HepG2 (cell line): ENCODE measurements around the gene PKD1L1. TPM values are rescaled to one million over a fixed set of nuclear protein-coding genes. Genes with fewer than 3 reads are reported as not detected.

ENCODE experiments used
- ATF4 ChIP-seq, 2 experiments: fragments of 450-650 bp in 1 of 2; sonication (generic) in 1 of 2; formaldehyde crosslinking; IDR thresholded peaks; 2 replicates each; pipeline versions ENCODE4 v1.5.0 to v1.8.0; 2020 to 2022; ENCODE audit warnings: mild to moderate bottlenecking in 1 of 2, missing genetic modification reagents in 1 of 2
- CC2D1A ChIP-seq: sonication (generic); formaldehyde crosslinking; IDR thresholded peaks from 2 replicates; pipeline ENCODE4 v1.8.1; 2023; ENCODE audit warnings: mild to moderate bottlenecking, missing genetic modification reagents
- CENPT ChIP-seq: sonication (generic); formaldehyde crosslinking; IDR thresholded peaks from 2 replicates; pipeline ENCODE4 v1.8.0; 2022; ENCODE audit warnings: low read depth, mild to moderate bottlenecking, moderate library complexity, missing genetic modification reagents
- CREB1 ChIP-seq, 2 experiments: fragments of 450-650 bp in 1 of 2; IDR thresholded peaks; 2 replicates each; pipeline ENCODE4 v1.6.1; 2016 to 2017; ENCODE audit warnings: control low read depth in 1 of 2, mild to moderate bottlenecking in 1 of 2, missing compliant biosample characterization in 1 of 2, missing genetic modification characterization in 1 of 2
- FOXC1 ChIP-seq: sonication (generic); formaldehyde crosslinking; IDR thresholded peaks from 2 replicates; pipeline ENCODE4 v1.8.0; 2022; ENCODE audit warnings: mild to moderate bottlenecking, missing genetic modification reagents, borderline replicate concordance
- FOXK2 ChIP-seq: fragments of 450-650 bp; IDR thresholded peaks from 2 replicates; pipeline ENCODE4 v1.6.1; 2016
- HMGXB3 ChIP-seq: sonication (generic); formaldehyde crosslinking; IDR thresholded peaks from 2 replicates; pipeline ENCODE4 v1.4.0; 2020; ENCODE audit warnings: missing genetic modification reagents, borderline replicate concordance
- JARID2 ChIP-seq: sonication (generic); formaldehyde crosslinking; IDR thresholded peaks from 2 replicates; pipeline ENCODE4 v1.8.1; 2023; ENCODE audit warnings: missing genetic modification reagents, inconsistent platforms; ENCODE audit not compliant: insufficient replicate concordance
- JUNB ChIP-seq: sonication (generic); formaldehyde crosslinking; IDR thresholded peaks from 2 replicates; pipeline ENCODE4 v1.8.0; 2022; ENCODE audit warnings: missing genetic modification reagents, mild to moderate bottlenecking, borderline replicate concordance
- MYC ChIP-seq: sonication (generic); formaldehyde crosslinking; IDR thresholded peaks from 2 replicates; pipeline ENCODE4 v1.9.0; 2021; ENCODE audit warnings: missing genetic modification reagents, borderline replicate concordance
- NR2F1 ChIP-seq, 2 experiments: fragments of 450-650 bp in 1 of 2; formaldehyde crosslinking in 1 of 2; IDR thresholded peaks; 2 replicates each; pipeline versions ENCODE4 v1.5.0 to v1.6.1; 2016 to 2020; ENCODE audit warnings: mild to moderate bottlenecking in 1 of 2, missing compliant biosample characterization in 1 of 2, missing genetic modification reagents in 1 of 2, moderate library complexity in 1 of 2
- PHF21A ChIP-seq: sonication (generic); formaldehyde crosslinking; IDR thresholded peaks from 2 replicates; pipeline ENCODE4 v1.5.0; 2020; ENCODE audit warnings: mild to moderate bottlenecking, missing genetic modification reagents
- RBAK ChIP-seq: sonication (generic); formaldehyde crosslinking; IDR thresholded peaks from 2 replicates; pipeline ENCODE4 v1.5.1; 2020; ENCODE audit warnings: mild to moderate bottlenecking, missing genetic modification reagents
- RFXANK ChIP-seq: IDR thresholded peaks from 2 replicates; pipeline ENCODE4 v1.6.1; 2016
- SIX1 ChIP-seq: sonication (generic); formaldehyde crosslinking; IDR thresholded peaks from 2 replicates; pipeline ENCODE4 v1.4.0; 2020; ENCODE audit warnings: missing genetic modification reagents, borderline replicate concordance
- SYNCRIP ChIP-seq: fragments of 200-400 bp; formaldehyde crosslinking; IDR thresholded peaks from 2 replicates; pipeline ENCODE4 v1.6.1; 2018; ENCODE audit warnings: mild to moderate bottlenecking, low read depth, low read length; ENCODE audit not compliant: insufficient read depth
- TBL1XR1 ChIP-seq: fragments of 150-350 bp; IDR thresholded peaks from 2 replicates; pipeline ENCODE4 v1.6.1; 2014; ENCODE audit warnings: borderline replicate concordance, low read length; ENCODE audit not compliant: partially characterized antibody
- ZBTB21 ChIP-seq: sonication (generic); formaldehyde crosslinking; IDR thresholded peaks from 2 replicates; pipeline ENCODE4 v1.4.0; 2020; ENCODE audit warnings: missing genetic modification reagents
- ZFP36 ChIP-seq: fragments of 150-350 bp; IDR thresholded peaks from 2 replicates; pipeline ENCODE4 v1.6.1; 2018; ENCODE audit warnings: borderline replicate concordance, low read length, low read depth; ENCODE audit not compliant: partially characterized antibody
- ZNF235 ChIP-seq: sonication (generic); formaldehyde crosslinking; IDR thresholded peaks from 2 replicates; pipeline ENCODE4 v1.8.1; 2023; ENCODE audit warnings: mild to moderate bottlenecking, missing genetic modification reagents, borderline replicate concordance
- ZNF510 ChIP-seq: sonication (generic); formaldehyde crosslinking; IDR thresholded peaks from 2 replicates; pipeline ENCODE4 v1.4.0; 2020; ENCODE audit warnings: low read depth, mild to moderate bottlenecking, missing genetic modification reagents
- polyA plus RNA-seq, 8 experiments: library from polyadenylated mRNA; depleted of rRNA in 3 of 8; stranded (reverse) in 7 of 8; unstranded in 1 of 8; fragments of >200 nt; fragmentation: Illumina TruSeq in 4 of 8; extraction: Trizol in 4 of 8; gene quantifications; 2 replicates each; pipeline versions ENCODE4 v1.2.1 to v1.2.3, GENCODE V29; 2011 to 2016; ENCODE audit warnings: low read depth in 4 of 8, missing spikeins in 1 of 8, mixed read lengths in 1 of 8; ENCODE audit not compliant: insufficient read depth in 1 of 8
- total RNA-seq, 5 experiments: library from RNA; depleted of rRNA; stranded (reverse); fragments of >200 nt; fragmentation: Illumina TruSeq; extraction: Trizol; gene quantifications; 2 replicates each; pipeline ENCODE4 v1.2.3, GENCODE V29; 2016; ENCODE audit warnings: low read depth in 1 of 5
- TF ChIP-seq, protein P1 (sequence below): IDR thresholded peaks from 2 replicates; pipeline ENCODE4 v1.6.1; 2012; ENCODE audit warnings: low read depth, low read length, improper control_type of control experiment

Gene PKD1L1
- total and polyA plus RNA-seq, 2 of the 13 experiments (the other 11 are each of a cell fraction or from before 2014, with no cell fraction given), result 0.01 TPM; not detected in 1

DNA sequence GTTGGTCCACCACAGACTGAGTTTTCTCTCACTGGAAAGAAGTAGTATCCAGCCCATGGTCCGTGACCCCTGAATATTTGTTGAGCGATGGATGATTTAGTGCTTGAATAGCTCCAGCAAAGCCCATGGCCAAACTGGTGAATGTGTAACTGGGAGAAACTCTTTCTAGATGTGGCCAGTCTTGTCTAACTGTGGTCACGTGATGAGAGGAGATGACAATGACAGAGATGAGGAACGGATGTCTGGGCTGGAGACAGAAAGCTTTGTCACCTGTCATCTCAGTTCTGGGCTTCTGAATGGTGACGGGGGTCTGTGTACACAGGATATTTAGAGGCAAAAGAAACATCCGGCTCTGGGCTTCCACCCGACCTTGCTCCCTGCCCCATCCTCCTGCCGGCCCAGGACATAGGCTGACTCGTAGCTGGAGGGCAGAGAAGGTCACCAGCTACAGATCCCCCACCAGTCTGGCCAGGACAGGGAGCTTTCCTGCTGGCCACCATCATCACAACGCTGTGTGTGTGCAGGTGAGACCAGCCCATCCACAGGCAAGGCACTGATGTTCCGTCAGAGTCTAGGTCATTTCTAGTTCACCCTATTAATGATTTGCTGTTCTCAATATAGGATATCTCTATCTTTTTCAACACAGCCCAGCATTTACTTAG, 213.8 kb downstream of the PKD1L1 start (continued):
- TF ChIP-seq HMGXB3 (CRISPR knock-in tag) (0 out of 2 replicates have a peak, but pooled peaks have one; percentile 15), PHF21A (CRISPR knock-in tag) (peak; percentile 99), RBAK (no peak), ZNF510 (CRISPR knock-in tag) (no peak), JUNB (CRISPR knock-in tag) (peak; percentile 76; the same call in 1 of the 2 replicates), CREB1 (IDR thresholded peaks at IDR 0.05) (peak; percentile 84), CREB1 (CRISPR knock-in tag; IDR thresholded peaks at IDR 0.05) (peak; percentile 77), NR2F1 (CRISPR knock-in tag; IDR thresholded peaks at IDR 0.05) (peak in 1 of 2 experiments; percentile 89; a peak in 3 of 4 replicates), FOXK2 (peak; percentile 83), JARID2 (CRISPR knock-in tag) (no peak), FOXC1 (CRISPR knock-in tag) (no peak), SIX1 (CRISPR knock-in tag) (peak; percentile 76; the same call in 1 of the 2 replicates), MYC (CRISPR knock-in tag) (peak; percentile 73; the same call in 1 of the 2 replicates), ZFP36 (no peak), RFXANK (CRISPR knock-in tag) (no peak), ATF4 (CRISPR knock-in tag; IDR thresholded peaks at IDR 0.05) (peak in 1 of 2 experiments; percentile 74; a peak in 1 of 4 replicates), CENPT (CRISPR knock-in tag) (0 out of 2 replicates have a peak, but pooled peaks have one; percentile 29), SYNCRIP (no peak), ZNF235 (CRISPR knock-in tag) (no peak), TBL1XR1 (peak; percentile 85), ZBTB21 (CRISPR knock-in tag) (0 out of 2 replicates have a peak, but pooled peaks have one; percentile 25), CC2D1A (CRISPR knock-in tag) (no peak)
- TF ChIP-seq, protein P1, sequence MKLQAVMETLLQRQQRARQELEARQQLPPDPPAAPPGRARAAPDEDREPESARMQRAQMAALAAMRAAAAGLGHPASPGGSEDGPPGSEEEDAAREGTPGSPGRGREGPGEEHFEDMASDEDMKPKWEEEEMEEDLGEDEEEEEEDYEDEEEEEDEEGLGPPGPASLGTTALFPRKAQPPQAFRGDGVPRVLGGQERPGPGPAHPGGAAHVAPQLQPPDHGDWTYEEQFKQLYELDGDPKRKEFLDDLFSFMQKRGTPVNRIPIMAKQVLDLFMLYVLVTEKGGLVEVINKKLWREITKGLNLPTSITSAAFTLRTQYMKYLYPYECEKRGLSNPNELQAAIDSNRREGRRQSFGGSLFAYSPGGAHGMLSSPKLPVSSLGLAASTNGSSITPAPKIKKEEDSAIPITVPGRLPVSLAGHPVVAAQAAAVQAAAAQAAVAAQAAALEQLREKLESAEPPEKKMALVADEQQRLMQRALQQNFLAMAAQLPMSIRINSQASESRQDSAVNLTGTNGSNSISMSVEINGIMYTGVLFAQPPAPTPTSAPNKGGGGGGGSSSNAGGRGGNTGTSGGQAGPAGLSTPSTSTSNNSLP, result peak; percentile 61
